HCT116 (cell line): Measurements from ENCODE around the gene DLD. TPM values are rescaled to one million over a fixed set of nuclear protein-coding genes. Genes with fewer than 3 reads are reported as not detected.

Experiments used
- ATAC-seq: fragments of 200-7000 bp; cut with Tn5 transposase; 2 replicates; pipeline ENCODE4 v1.9.1; 2020; ENCODE audit warnings: mild to moderate bottlenecking, moderate library complexity
- BruUV-seq: library from RNA; stranded (reverse); fragments of 400-500 nt; replicated peaks from 2 replicates; lab custom pipeline; 2021; lab: Mats Ljungman, UMichigan
- CTCF ChIA-PET: fragments of 300-600 bp; sonication (Branson Sonifier 250); formaldehyde crosslinking; loops from one replicate; lab custom pipeline; 2021; ENCODE audit warnings: antibody characterized with exemption; lab: Charles Lee
- POLR2A ChIA-PET: fragments of 300-600, 350-600 bp; sonication (Branson Sonifier 250); formaldehyde crosslinking; loops from one replicate; lab custom pipeline; 2021; ENCODE audit warnings: antibody characterized with exemption; lab: Charles Lee
- RAD21 ChIA-PET, 2 experiments: fragments of 300-600 bp; sonication (Branson Sonifier 250); formaldehyde crosslinking; loops; one replicate each; lab custom pipeline; 2023; ENCODE audit warnings: low total read pairs in 2 of 2; ENCODE audit not compliant: uncharacterized antibody in 2 of 2, unreplicated experiment in 2 of 2, low non-redundant PET in 1 of 2; lab: Charles Lee
- DNase-seq: peaks from one replicate; pipeline ENCODE4 v3.0.0-alpha.2; 2010; ENCODE audit warnings: low read depth, low spot score
- H2AFZ ChIP-seq: fragments of 200-600 bp; shearing (Covaris generic), sonication (generic); 2 replicates; pipeline ENCODE4 v1.6.1; 2017; ENCODE audit warnings: low read depth, mixed run types, mixed read lengths, antibody characterized with exemption, low read length; ENCODE audit not compliant: poor library complexity, severe bottlenecking
- H3K27ac ChIP-seq: 2 replicates; pipeline ENCODE4 v1.5.1; 2012; ENCODE audit warnings: low read depth, low read length
- H3K27me3 ChIP-seq: fragments of 200-600 bp; sonication (generic); 2 replicates; pipeline ENCODE4 v1.6.1; 2016; ENCODE audit warnings: mixed run types, low read length, mixed read lengths; ENCODE audit not compliant: insufficient read depth
- H3K36me3 ChIP-seq, 2 experiments: fragments of 200-500 bp in 1 of 2; fragments of 200-600 bp in 1 of 2; sonication (Bioruptor generic) in 1 of 2; sonication (generic) in 1 of 2; 2 replicates each; pipeline versions ENCODE4 v1.5.1 to v1.6.1; 2014 to 2016; ENCODE audit warnings: low read length in 2 of 2, inconsistent platforms in 1 of 2, mixed read lengths in 1 of 2, mixed run types in 1 of 2; ENCODE audit not compliant: insufficient read depth in 2 of 2, control insufficient read depth in 1 of 2
- H3K4me1 ChIP-seq, 2 experiments: fragments of 200-600 bp in 1 of 2; sonication (generic) in 1 of 2; 2 replicates each; pipeline versions ENCODE4 v1.5.1 to v1.6.1; 2012 to 2017; ENCODE audit warnings: low read length in 2 of 2, inconsistent platforms in 1 of 2, mild to moderate bottlenecking in 1 of 2, mixed read lengths in 1 of 2, mixed run types in 1 of 2, moderate library complexity in 1 of 2; ENCODE audit not compliant: insufficient read depth in 2 of 2, control insufficient read depth in 1 of 2
- H3K4me2 ChIP-seq: fragments of 200-600 bp; sonication (generic); 2 replicates; pipeline ENCODE4 v1.6.1; 2017; ENCODE audit warnings: mixed run types, low read length, mixed read lengths
- H3K4me3 ChIP-seq, 2 experiments: fragments of 200-600 bp in 1 of 2; sonication (generic) in 1 of 2; replicated peaks in 1 of 2; 2 replicates each; pipeline ENCODE4 v1.5.1; 2011 to 2016; ENCODE audit warnings: low read length in 2 of 2, control low read depth in 1 of 2, low read depth in 1 of 2, mild to moderate bottlenecking in 1 of 2, mixed read lengths in 1 of 2, mixed run types in 1 of 2
- H3K79me2 ChIP-seq: fragments of 200-600 bp; sonication (generic); 2 replicates; pipeline ENCODE4 v1.6.1; 2017; ENCODE audit warnings: mild to moderate bottlenecking, mixed run types, low read length, moderate library complexity, mixed read lengths; ENCODE audit not compliant: insufficient read depth
- H3K9ac ChIP-seq: fragments of 200-600 bp; sonication (generic); 2 replicates; pipeline ENCODE4 v1.6.1; 2016; ENCODE audit warnings: low read length, mixed read lengths
- H3K9me2 ChIP-seq: fragments of 200-600 bp; sonication (generic), shearing (Covaris generic); 2 replicates; pipeline ENCODE4 v1.6.1; 2017; ENCODE audit warnings: mixed run types, mild to moderate bottlenecking, moderate library complexity; ENCODE audit not compliant: insufficient read depth
- H3K9me3 ChIP-seq, 2 experiments: fragments of 200-500 bp in 1 of 2; fragments of 200-600 bp in 1 of 2; sonication (Bioruptor generic) in 1 of 2; sonication (generic) in 1 of 2; 2 replicates each; pipeline ENCODE4 v1.6.1; 2014 to 2017; ENCODE audit warnings: low read length in 2 of 2, mixed read lengths in 2 of 2, inconsistent platforms in 1 of 2, low read depth in 1 of 2, mild to moderate bottlenecking in 1 of 2, mixed run types in 1 of 2, moderate library complexity in 1 of 2; ENCODE audit not compliant: control insufficient read depth in 1 of 2, insufficient read depth in 1 of 2
- H4K20me1 ChIP-seq: fragments of 200-600 bp; sonication (generic), shearing (Covaris generic); 2 replicates; pipeline ENCODE4 v1.6.1; 2017; ENCODE audit warnings: mixed run types, mild to moderate bottlenecking, moderate library complexity; ENCODE audit not compliant: insufficient read depth
- ATF3 ChIP-seq: IDR thresholded peaks from 2 replicates; pipeline ENCODE4 v1.6.1; 2012
- CBX3 ChIP-seq: IDR thresholded peaks from 2 replicates; pipeline ENCODE4 v1.6.1; 2012; ENCODE audit warnings: low read depth
- CEBPB ChIP-seq: IDR thresholded peaks from 2 replicates; pipeline ENCODE4 v1.6.1; 2012; ENCODE audit warnings: low read depth
- EGR1 ChIP-seq: IDR thresholded peaks from 2 replicates; pipeline ENCODE4 v1.6.1; 2012; ENCODE audit warnings: low read depth
- ELF1 ChIP-seq: IDR thresholded peaks from 2 replicates; pipeline ENCODE4 v1.6.1; 2012; ENCODE audit warnings: low read depth, borderline replicate concordance
- EZH2 ChIP-seq: fragments of 200-600 bp; sonication (generic); IDR thresholded peaks from 2 replicates; pipeline ENCODE4 v1.6.1; 2017; ENCODE audit warnings: antibody characterized with exemption, mixed run types
- EZH2phosphoT487 ChIP-seq: fragments of 200-600 bp; IDR thresholded peaks from 2 replicates; pipeline ENCODE4 v1.6.1; 2018; ENCODE audit warnings: antibody characterized with exemption, borderline replicate concordance
- FOSL1 ChIP-seq: IDR thresholded peaks from 2 replicates; pipeline ENCODE4 v1.6.1; 2012; ENCODE audit warnings: low read depth
- POLR2A ChIP-seq: IDR thresholded peaks from 2 replicates; pipeline ENCODE4 v1.7.0; 2011; ENCODE audit warnings: borderline replicate concordance; ENCODE audit not compliant: insufficient read depth, insufficient read length; ENCODE audit errors: extremely low read depth
- POLR2AphosphoS5 ChIP-seq: IDR thresholded peaks from 2 replicates; pipeline ENCODE4 v1.6.1; 2011; ENCODE audit warnings: mild to moderate bottlenecking, low read depth, low read length, moderate library complexity
- REST ChIP-seq: IDR thresholded peaks from 2 replicates; pipeline ENCODE4 v1.6.1; 2012; ENCODE audit warnings: low read depth
- SP1 ChIP-seq: IDR thresholded peaks from 2 replicates; pipeline ENCODE4 v1.6.1; 2012; ENCODE audit warnings: low read depth
- SRF ChIP-seq: IDR thresholded peaks from 2 replicates; pipeline ENCODE4 v1.6.1; 2012; ENCODE audit warnings: low read depth
- YY1 ChIP-seq: IDR thresholded peaks from 2 replicates; pipeline ENCODE4 v1.6.1; 2011; ENCODE audit warnings: low read length, low read depth, moderate library complexity, mild to moderate bottlenecking; ENCODE audit not compliant: insufficient replicate concordance; ENCODE audit errors: extremely low read depth
- ZBTB33 ChIP-seq: IDR thresholded peaks from 2 replicates; pipeline ENCODE4 v1.6.1; 2011; ENCODE audit warnings: mild to moderate bottlenecking, low read length, moderate library complexity; ENCODE audit not compliant: insufficient replicate concordance; ENCODE audit errors: extremely low read depth
- ZFX ChIP-seq: fragments of 450-650 bp; IDR thresholded peaks from 2 replicates; pipeline ENCODE4 v1.6.1; 2017
- ZNF274 ChIP-seq: fragments of 200-500 bp; sonication (Bioruptor generic); IDR thresholded peaks from 2 replicates; pipeline ENCODE4 v1.6.1; 2014; ENCODE audit warnings: mild to moderate bottlenecking, low read depth, low read length, inconsistent platforms
- intact Hi-C: fragments of 100-400 bp; cut with micrococcal nuclease; formaldehyde crosslinking; loops from 2 replicates; pipeline ENCODE4 v1.10.0; 2022
- total RNA-seq: library from RNA; stranded (reverse); gene quantifications from one replicate; pipeline ENCODE4 v1.2.1, GENCODE V29; 2021; ENCODE audit not compliant: unreplicated experiment

DLD gene
- total RNA-seq, 1 experiment from 2014 or later, result 104 TPM

GRCh38 chr7:107850643-107851042 is 40.3 kb upstream of the DLD start (continued):
- TF ChIP-seq ZBTB33, result no peak
- TF ChIP-seq EZH2phosphoT487, result no peak
- no peak for TF ChIP-seq CBX3
- no peak for TF ChIP-seq EZH2
- no peak for TF ChIP-seq YY1
- TF ChIP-seq SP1, result no peak
- no peak for TF ChIP-seq POLR2AphosphoS5

GRCh38 chr7:107854454-107854853 is 36.5 kb upstream of the DLD start:
- no peak for TF ChIP-seq CBX3
- no peak for TF ChIP-seq ZBTB33
- no peak for TF ChIP-seq ZFX
- TF ChIP-seq FOSL1, result no peak
- TF ChIP-seq ATF3, result no peak
- TF ChIP-seq YY1, result no peak
- TF ChIP-seq EGR1, result no peak
- no peak for TF ChIP-seq CEBPB
- TF ChIP-seq REST, result no peak
- TF ChIP-seq POLR2A, result no peak
- no peak for TF ChIP-seq POLR2AphosphoS5
- no peak for TF ChIP-seq ZNF274
- TF ChIP-seq SRF, result no peak
- no peak for TF ChIP-seq ELF1
- CTCF ChIA-PET, result no interaction called here

More at GRCh38 chr7:107854454-107854853, 36.5 kb upstream of the DLD start:
- H3K79me2 ChIP-seq, result no peaks in the 10 kb centered on the region
- no peaks in the 10 kb centered on the region for H3K36me3 ChIP-seq
- BruUV-seq, result no TSS peak
- no peak overlapping the region for H3K4me2 ChIP-seq
- no peak for DNase-seq
- no peaks in the 10 kb centered on the region for H3K9me3 ChIP-seq
- peaks cover 0 to 9% of the 10 kb centered on the region in 2 experiments; a peak in 2 of 4 replicates for H3K4me1 ChIP-seq
- H3K9ac ChIP-seq, result no peak overlapping the region
- no peaks in the 10 kb centered on the region for H4K20me1 ChIP-seq
- ATAC-seq, result no peak
- H3K4me3 ChIP-seq, result no peak overlapping the region
- ChIA-PET POLR2A (no interaction called here), RAD21 (no interaction called here)
- no peaks in the 10 kb centered on the region for H3K9me2 ChIP-seq
- H3K27me3 ChIP-seq, result no peaks in the 10 kb centered on the region
- intact Hi-C loops, result no loop called here
- H2AFZ ChIP-seq, result no peak overlapping the region
- H3K27ac ChIP-seq, result no peak overlapping the region
